Measurements from ENCODE around the gene SLC22A23.

SLC22A23 gene

DNA sequence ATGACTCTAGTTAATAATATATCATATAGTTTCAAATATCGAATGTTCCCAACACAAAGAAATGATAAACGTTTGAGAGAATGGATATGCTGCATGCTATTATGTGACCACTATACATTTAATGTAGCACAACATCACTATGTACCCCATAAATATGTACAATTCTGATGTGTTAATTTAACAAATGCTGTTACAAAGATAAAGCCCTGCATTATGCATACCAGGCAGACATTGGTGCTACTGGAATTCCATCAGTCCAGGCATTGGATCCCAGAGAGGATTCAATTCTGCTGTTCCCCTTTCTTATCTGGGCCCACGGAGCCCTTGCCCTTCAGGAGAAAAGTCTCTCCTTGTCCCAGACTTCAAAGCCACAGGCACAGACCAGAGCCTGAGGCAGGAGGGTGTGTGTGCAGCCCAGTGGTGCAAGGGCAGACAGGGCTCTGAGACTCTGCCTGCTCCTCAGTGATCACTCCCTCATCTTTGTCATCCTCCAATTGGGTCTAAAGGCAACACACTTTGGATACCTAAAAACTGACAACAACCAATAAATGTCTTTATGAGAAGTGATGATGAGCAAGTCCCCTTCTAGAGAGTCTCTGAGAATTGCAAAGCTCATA is 152.9 kb downstream of the SLC22A23 start:
- Histone ChIP-seq H3K79me2 (ENCODE audit: low read length) (no peaks in the 10 kb centered on the region), H3K4me3 (ENCODE audit: low read length) (no peak overlapping the region), H3K9ac (ENCODE audit: low read length) (no peak overlapping the region), H3K9me2 (replicated peaks; ENCODE audit: insufficient read depth, low read length) (no peaks in the 10 kb centered on the region), H3F3A (ENCODE audit: insufficient read depth, low read length) (no peaks in the 10 kb centered on the region), H3K4me1 (ENCODE audit: low read length) (no peaks in the 10 kb centered on the region), H3K4me2 (ENCODE audit: low read depth, low read length) (no peak overlapping the region), H2AFZ (ENCODE audit: low read length) (no peak overlapping the region), H3K27me3 (replicated peaks; ENCODE audit: insufficient read depth, low read length) (no peaks in the 10 kb centered on the region), H4K20me1 (ENCODE audit: insufficient read depth, low read length) (no peaks in the 10 kb centered on the region), H3K27ac (ENCODE audit: low read length) (no peak overlapping the region), H3K9me3 (replicated peaks; ENCODE audit: insufficient read depth, low read length) (no peaks in the 10 kb centered on the region), H3K36me3 (replicated peaks; ENCODE audit: insufficient read depth, low read length) (no peaks in the 10 kb centered on the region)
- no peak for DNase-seq
- TF ChIP-seq EZH2 (optimal IDR thresholded peaks at IDR 0.05; ENCODE audit: low read depth, low read length) (no peak), EZH2phosphoT487 (IDR thresholded peaks at IDR 0.05; ENCODE audit: low read length) (no peak)
- TF ChIP-seq, protein P1, sequence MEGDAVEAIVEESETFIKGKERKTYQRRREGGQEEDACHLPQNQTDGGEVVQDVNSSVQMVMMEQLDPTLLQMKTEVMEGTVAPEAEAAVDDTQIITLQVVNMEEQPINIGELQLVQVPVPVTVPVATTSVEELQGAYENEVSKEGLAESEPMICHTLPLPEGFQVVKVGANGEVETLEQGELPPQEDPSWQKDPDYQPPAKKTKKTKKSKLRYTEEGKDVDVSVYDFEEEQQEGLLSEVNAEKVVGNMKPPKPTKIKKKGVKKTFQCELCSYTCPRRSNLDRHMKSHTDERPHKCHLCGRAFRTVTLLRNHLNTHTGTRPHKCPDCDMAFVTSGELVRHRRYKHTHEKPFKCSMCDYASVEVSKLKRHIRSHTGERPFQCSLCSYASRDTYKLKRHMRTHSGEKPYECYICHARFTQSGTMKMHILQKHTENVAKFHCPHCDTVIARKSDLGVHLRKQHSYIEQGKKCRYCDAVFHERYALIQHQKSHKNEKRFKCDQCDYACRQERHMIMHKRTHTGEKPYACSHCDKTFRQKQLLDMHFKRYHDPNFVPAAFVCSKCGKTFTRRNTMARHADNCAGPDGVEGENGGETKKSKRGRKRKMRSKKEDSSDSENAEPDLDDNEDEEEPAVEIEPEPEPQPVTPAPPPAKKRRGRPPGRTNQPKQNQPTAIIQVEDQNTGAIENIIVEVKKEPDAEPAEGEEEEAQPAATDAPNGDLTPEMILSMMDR (IDR thresholded peaks at IDR 0.05; ENCODE audit: low read length): no peak

DNA sequence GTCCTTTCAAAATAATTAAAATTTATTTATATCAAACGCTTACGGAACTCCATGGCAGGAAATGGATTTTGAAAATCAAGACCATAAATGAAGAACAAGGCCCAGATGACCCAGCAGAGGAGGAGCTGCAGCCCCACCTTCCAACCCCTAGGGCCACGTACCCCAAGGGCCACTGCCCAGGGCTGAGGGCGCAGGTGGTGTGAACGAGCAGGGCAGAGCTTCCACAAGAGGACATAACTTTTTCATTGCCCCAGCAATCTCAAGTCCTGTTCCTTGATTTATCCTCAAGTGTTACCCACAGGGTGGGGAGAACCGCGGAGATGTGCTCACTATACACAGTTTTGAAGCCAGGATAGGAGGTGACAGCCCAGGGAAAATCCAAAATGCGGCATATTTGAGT is 155.3 kb downstream of the SLC22A23 start:
- H3K27ac ChIP-seq (ENCODE audit: low read length): no peak overlapping the region
- H3F3A ChIP-seq (ENCODE audit: insufficient read depth, low read length): no peaks in the 10 kb centered on the region
- no peak overlapping the region for H3K4me3 ChIP-seq (ENCODE audit: low read length)
- no peaks in the 10 kb centered on the region for H3K9me2 ChIP-seq (replicated peaks; ENCODE audit: insufficient read depth, low read length)
- H4K20me1 ChIP-seq (ENCODE audit: insufficient read depth, low read length): no peaks in the 10 kb centered on the region
- H3K9ac ChIP-seq (ENCODE audit: low read length): no peak overlapping the region
- no peak overlapping the region for H2AFZ ChIP-seq (ENCODE audit: low read length)
- H3K36me3 ChIP-seq (replicated peaks; ENCODE audit: insufficient read depth, low read length): no peaks in the 10 kb centered on the region
- TF ChIP-seq EZH2 (optimal IDR thresholded peaks at IDR 0.05; ENCODE audit: low read depth, low read length): no peak
- TF ChIP-seq EZH2phosphoT487 (IDR thresholded peaks at IDR 0.05; ENCODE audit: low read length): no peak
- TF ChIP-seq, protein P1 (IDR thresholded peaks at IDR 0.05; ENCODE audit: low read length): no peak
- no peaks in the 10 kb centered on the region for H3K9me3 ChIP-seq (replicated peaks; ENCODE audit: insufficient read depth, low read length)
- no peak for DNase-seq
- H3K27me3 ChIP-seq (replicated peaks; ENCODE audit: insufficient read depth, low read length): no peaks in the 10 kb centered on the region
- no peaks in the 10 kb centered on the region for H3K79me2 ChIP-seq (ENCODE audit: low read length)
- H3K4me1 ChIP-seq (ENCODE audit: low read length): no peaks in the 10 kb centered on the region
- H3K4me2 ChIP-seq (ENCODE audit: low read depth, low read length): no peak overlapping the region

DNA sequence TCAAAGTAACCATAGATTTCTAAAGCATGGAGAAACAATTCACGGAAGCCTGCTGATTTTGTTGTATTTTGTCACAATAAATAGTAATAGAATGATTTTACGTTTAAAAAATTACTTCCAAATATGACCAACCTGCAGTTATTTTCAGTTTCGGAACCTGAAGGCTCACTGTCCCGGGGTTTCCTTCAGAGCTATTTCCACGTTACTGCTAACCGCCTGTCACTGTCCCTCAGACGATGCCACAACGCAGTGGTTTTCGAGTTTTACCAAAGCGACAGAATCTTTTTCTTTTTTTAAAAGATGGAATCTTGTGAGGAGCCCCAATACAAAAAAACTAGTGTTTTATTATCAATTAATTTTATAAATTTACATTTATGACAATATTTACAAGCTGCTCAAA is 157.6 kb downstream of the SLC22A23 start:
- H3K27me3 ChIP-seq (replicated peaks; ENCODE audit: insufficient read depth, low read length): no peaks in the 10 kb centered on the region
- no peaks in the 10 kb centered on the region for H3K9me3 ChIP-seq (replicated peaks; ENCODE audit: insufficient read depth, low read length)
- H3K79me2 ChIP-seq (ENCODE audit: low read length): no peaks in the 10 kb centered on the region
- H4K20me1 ChIP-seq (ENCODE audit: insufficient read depth, low read length): no peaks in the 10 kb centered on the region
- no peak overlapping the region for H3K4me2 ChIP-seq (ENCODE audit: low read depth, low read length)
- H3F3A ChIP-seq (ENCODE audit: insufficient read depth, low read length): no peaks in the 10 kb centered on the region
- H3K9me2 ChIP-seq (replicated peaks; ENCODE audit: insufficient read depth, low read length): no peaks in the 10 kb centered on the region
- no peak overlapping the region for H3K4me3 ChIP-seq (ENCODE audit: low read length)
- no peaks in the 10 kb centered on the region for H3K36me3 ChIP-seq (replicated peaks; ENCODE audit: insufficient read depth, low read length)
- TF ChIP-seq, protein P1 (IDR thresholded peaks at IDR 0.05; ENCODE audit: low read length): no peak
- TF ChIP-seq EZH2phosphoT487 (IDR thresholded peaks at IDR 0.05; ENCODE audit: low read length) (no peak), EZH2 (optimal IDR thresholded peaks at IDR 0.05; ENCODE audit: low read depth, low read length) (no peak)
- DNase-seq: no peak
- no peak overlapping the region for H3K9ac ChIP-seq (ENCODE audit: low read length)
- H2AFZ ChIP-seq (ENCODE audit: low read length): no peak overlapping the region
- no peaks in the 10 kb centered on the region for H3K4me1 ChIP-seq (ENCODE audit: low read length)
- no peak overlapping the region for H3K27ac ChIP-seq (ENCODE audit: low read length)

All from MM.1S (cell line).